Thyroid gland (tissue), 4 donors: ENCODE data around the gene FAM135A.

Experiments
- POLR2A ChIP-seq, 2 donors: fragments of 450-650 bp; IDR thresholded peaks; one replicate each; pipeline ENCODE4 v1.6.1; 2017; ENCODE audit warnings: antibody characterized with exemption in 2 of 2, mild to moderate bottlenecking in 2 of 2, moderate library complexity in 1 of 2
- TF ChIP-seq, protein P1 (sequence below), 6 experiments: fragments of 200-600 bp in 3 of 6; fragments of 450-650 bp in 3 of 6; sonication (generic) in 3 of 6; IDR thresholded peaks; one replicate each; pipeline ENCODE4 v1.5.1; 2016 to 2019; ENCODE audit warnings: antibody characterized with exemption in 6 of 6, mild to moderate bottlenecking in 2 of 6, inconsistent platforms in 1 of 6, moderate library complexity in 1 of 6

DNA sequence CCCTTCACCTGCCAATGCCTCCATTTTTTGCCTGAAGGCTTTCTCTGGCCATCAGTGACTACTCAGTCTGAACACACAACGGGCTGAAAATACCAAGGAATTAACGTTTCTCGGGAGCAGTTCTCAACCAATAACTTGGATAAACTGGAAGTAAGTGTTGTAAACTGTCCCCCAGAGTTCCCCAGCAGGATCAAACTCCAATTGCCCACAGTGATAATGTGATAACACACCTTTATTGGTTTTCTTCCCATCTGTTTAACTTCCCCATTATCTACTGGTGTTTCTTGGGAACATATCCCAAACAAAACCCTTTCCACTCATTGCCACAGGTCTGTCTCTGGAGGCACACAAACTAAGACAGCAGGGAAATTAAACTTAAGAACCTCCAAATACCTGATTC is 21.8 kb upstream of the FAM135A start:
- TF ChIP-seq, protein P1, sequence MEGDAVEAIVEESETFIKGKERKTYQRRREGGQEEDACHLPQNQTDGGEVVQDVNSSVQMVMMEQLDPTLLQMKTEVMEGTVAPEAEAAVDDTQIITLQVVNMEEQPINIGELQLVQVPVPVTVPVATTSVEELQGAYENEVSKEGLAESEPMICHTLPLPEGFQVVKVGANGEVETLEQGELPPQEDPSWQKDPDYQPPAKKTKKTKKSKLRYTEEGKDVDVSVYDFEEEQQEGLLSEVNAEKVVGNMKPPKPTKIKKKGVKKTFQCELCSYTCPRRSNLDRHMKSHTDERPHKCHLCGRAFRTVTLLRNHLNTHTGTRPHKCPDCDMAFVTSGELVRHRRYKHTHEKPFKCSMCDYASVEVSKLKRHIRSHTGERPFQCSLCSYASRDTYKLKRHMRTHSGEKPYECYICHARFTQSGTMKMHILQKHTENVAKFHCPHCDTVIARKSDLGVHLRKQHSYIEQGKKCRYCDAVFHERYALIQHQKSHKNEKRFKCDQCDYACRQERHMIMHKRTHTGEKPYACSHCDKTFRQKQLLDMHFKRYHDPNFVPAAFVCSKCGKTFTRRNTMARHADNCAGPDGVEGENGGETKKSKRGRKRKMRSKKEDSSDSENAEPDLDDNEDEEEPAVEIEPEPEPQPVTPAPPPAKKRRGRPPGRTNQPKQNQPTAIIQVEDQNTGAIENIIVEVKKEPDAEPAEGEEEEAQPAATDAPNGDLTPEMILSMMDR (IDR thresholded peaks at IDR 0.05), result no peak
- no peak for TF ChIP-seq POLR2A (IDR thresholded peaks at IDR 0.05)
